ENCODE data around the gene KLC3. TPM values are rescaled to one million over a fixed set of nuclear protein-coding genes. Genes with fewer than 3 reads are reported as not detected.
A peak's percentile ranks its signal among the peaks of the same experiment; 100 is the strongest.

The KLC3 gene
- total and polyA plus RNA-seq, 5 donors from 2014 or later: 0.54 TPM; not detected in 4

DNA sequence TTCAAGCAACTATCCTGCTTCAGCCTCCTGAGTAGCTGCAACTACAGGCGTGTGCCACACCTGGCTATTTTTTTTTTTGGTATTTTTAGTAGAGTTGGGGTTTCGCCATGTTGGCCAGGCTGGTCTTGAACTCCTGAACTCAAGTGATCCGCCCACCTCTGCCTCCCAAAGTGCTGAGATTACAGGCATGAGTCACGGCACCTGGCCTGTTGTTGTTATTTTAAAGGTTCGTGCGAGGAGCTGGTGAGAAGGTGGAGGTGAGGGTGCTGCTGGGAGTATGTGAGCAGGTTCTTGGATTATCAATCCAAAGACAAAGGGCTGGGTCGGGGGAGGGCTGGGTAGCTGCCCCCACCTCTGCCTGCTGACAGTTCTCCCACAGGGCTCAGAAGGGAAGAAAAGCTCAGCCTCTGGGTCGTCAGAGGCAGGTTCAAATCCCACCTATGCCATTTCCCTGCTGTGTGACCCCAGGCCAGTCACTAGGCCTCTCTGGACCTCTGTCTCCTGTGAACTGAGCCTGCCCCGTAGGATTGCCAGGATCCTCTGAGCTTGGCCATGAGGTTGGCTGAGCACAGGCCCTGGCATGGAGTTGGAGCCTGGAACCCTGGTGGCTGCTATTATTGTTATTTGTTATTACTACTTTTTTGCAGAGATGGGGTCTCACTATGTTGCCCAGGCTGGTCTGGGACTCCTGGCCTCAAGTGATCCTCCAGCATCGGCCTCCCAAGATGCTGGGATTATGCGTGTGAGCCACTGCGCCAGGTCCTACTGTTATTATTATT lies 19.4 kb upstream of the KLC3 start:
- ATAC-seq (ENCODE audit: low read depth in 2 of 2): no peak
- Mint-ChIP-seq H3K36me3 (no peaks in the 10 kb centered on the region), H3K4me3 (no peak overlapping the region), H3K27ac (no peak overlapping the region), H3K9me3 (peaks cover 0 to 1% (median 0%) of the 10 kb centered on the region in 7 donors), H3K4me1 (peaks cover 0 to under 1% (median 0%) of the 10 kb centered on the region in 4 donors), H3K27me3 (peaks cover 41% of the 10 kb centered on the region)
- Histone ChIP-seq H3K9me3 (ENCODE audit: control insufficient read depth in 2 of 2, low read length in 2 of 2) (no peaks in the 10 kb centered on the region), H3K27ac (ENCODE audit: insufficient read depth, low read length, poor library complexity, severe bottlenecking) (no peak overlapping the region), H3K4me3 (ENCODE audit: low read depth, low read length) (no peak overlapping the region), H3K4me1 (ENCODE audit: control insufficient read depth, insufficient read depth, low read length, poor library complexity, severe bottlenecking) (no peaks in the 10 kb centered on the region), H3K36me3 (ENCODE audit: control insufficient read depth, insufficient read depth, low read length) (no peaks in the 10 kb centered on the region), H3K27me3 (ENCODE audit: control insufficient read depth, insufficient read depth, low read length) (peaks cover 5% of the 10 kb centered on the region)
- no peak for DNase-seq

DNA sequence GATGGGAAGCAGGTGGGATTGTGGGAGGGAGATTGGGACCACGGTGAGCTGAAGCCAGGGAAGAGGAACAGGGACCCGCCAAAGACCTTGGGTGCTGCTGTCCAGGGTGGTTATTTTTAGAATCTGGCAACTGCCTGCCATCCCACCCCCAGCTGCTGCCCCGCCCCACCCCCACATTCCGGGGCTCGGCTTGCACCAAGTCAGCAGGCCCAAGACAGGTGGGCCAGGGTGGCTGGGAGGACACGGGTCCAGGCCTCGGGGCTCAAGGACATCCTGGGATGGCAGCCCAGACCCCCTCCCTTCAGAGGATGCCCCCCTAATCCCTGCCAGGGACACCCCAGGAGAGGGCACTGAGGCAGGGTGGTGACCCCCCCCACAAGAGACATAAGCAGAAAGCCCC lies 18.7 kb upstream of the KLC3 start:
- DNase-seq: no peak
- H3K9me3 Mint-ChIP-seq: peaks cover 0 to 1% (median 0%) of the 10 kb centered on the region in 7 donors
- Histone ChIP-seq H3K27ac (ENCODE audit: insufficient read depth, low read length, poor library complexity, severe bottlenecking) (no peak overlapping the region), H3K27me3 (ENCODE audit: control insufficient read depth, insufficient read depth, low read length) (peaks cover 5% of the 10 kb centered on the region), H3K9me3 (ENCODE audit: control insufficient read depth in 2 of 2, low read length in 2 of 2) (no peaks in the 10 kb centered on the region), H3K36me3 (ENCODE audit: control insufficient read depth, insufficient read depth, low read length) (no peaks in the 10 kb centered on the region), H3K4me3 (ENCODE audit: low read depth, low read length) (no peak overlapping the region), H3K4me1 (ENCODE audit: control insufficient read depth, insufficient read depth, low read length, poor library complexity, severe bottlenecking) (no peaks in the 10 kb centered on the region)
- no peak overlapping the region for H3K4me3 Mint-ChIP-seq
- H3K27ac Mint-ChIP-seq: peak overlapping the region in 1 of 3 donors; percentile 67
- H3K27me3 Mint-ChIP-seq: peaks cover 48% of the 10 kb centered on the region
- no peaks in the 10 kb centered on the region for H3K36me3 Mint-ChIP-seq
- peaks cover 0 to 3% (median 0%) of the 10 kb centered on the region in 4 donors for H3K4me1 Mint-ChIP-seq
- ATAC-seq (ENCODE audit: low read depth in 2 of 2): no peak

DNA sequence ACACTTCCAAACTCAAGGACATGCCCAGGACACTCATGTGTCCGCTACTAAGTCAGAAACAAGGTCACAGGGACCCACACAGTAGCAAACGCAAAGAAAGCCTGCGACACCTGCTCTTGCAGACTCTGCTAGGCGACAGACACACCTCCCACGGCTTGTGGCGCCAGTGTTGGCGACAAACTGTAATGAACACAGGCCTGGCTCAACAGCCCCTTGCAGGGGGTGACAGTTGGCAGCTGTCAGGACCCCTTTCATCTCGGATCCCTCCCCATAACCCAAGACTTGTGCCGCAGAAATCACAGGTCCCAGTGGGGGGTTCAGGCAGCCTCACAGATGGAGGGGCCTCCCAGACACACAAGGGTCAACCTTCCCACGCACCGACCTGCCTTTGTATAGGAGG lies 18.2 kb upstream of the KLC3 start:
- H3K4me3 Mint-ChIP-seq: no peak overlapping the region
- DNase-seq (no peak), ATAC-seq (ENCODE audit: low read depth in 2 of 2) (no peak)
- H3K27me3 ChIP-seq (ENCODE audit: control insufficient read depth, insufficient read depth, low read length): peaks cover 5% of the 10 kb centered on the region
- no peaks in the 10 kb centered on the region for H3K36me3 Mint-ChIP-seq
- peaks cover 0 to 3% (median 0%) of the 10 kb centered on the region in 4 donors for H3K4me1 Mint-ChIP-seq
- peak overlapping the region in 1 of 3 donors; percentile 67 for H3K27ac Mint-ChIP-seq
- H3K36me3 ChIP-seq (ENCODE audit: control insufficient read depth, insufficient read depth, low read length): no peaks in the 10 kb centered on the region
- H3K27me3 Mint-ChIP-seq: peaks cover 51% of the 10 kb centered on the region
- no peak overlapping the region for H3K27ac ChIP-seq (ENCODE audit: insufficient read depth, low read length, poor library complexity, severe bottlenecking)
- H3K9me3 Mint-ChIP-seq: peaks cover 0 to 1% (median 0%) of the 10 kb centered on the region in 7 donors
- H3K4me3 ChIP-seq (ENCODE audit: low read depth, low read length): no peak overlapping the region
- H3K4me1 ChIP-seq (ENCODE audit: control insufficient read depth, insufficient read depth, low read length, poor library complexity, severe bottlenecking): no peaks in the 10 kb centered on the region
- H3K9me3 ChIP-seq (ENCODE audit: control insufficient read depth in 2 of 2, low read length in 2 of 2): no peaks in the 10 kb centered on the region

DNA sequence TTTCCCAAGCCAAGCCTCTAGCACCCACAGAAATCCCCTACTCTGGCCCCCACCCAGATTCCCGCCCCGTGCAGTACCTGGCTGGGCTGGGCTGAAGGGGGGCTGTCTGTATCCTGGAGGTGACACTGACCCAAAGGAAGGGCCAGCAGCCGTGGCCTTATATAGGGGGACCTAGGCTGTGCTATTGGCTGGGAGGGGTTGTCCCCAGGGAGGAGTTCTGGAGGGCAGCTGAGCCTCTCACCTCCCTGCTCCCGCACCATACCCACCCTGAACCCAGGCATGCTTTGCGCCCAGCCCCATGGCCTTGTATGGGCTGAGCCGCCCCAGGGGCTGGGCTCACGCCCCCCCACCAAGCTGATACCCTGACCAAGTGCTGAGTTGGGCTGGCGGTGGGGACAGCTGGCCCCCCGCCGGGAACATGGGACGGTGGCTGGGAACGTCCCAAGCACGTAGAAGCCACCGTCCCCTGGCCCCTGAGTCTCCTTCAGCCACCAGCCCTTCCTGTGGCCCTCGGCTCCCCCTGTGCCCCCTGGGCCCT lies 17.7 kb upstream of the KLC3 start, which contains the start of gene CKM:
Gene CKM (minus strand): TSS at position 132 of the 538 bp plus-strand sequence. CDS start 3,162 bp downstream, outside the sequence.
- H3K36me3 Mint-ChIP-seq: no peaks in the 10 kb centered on the region
- peaks cover 0 to 1% (median 0%) of the 10 kb centered on the region in 7 donors for H3K9me3 Mint-ChIP-seq
- ATAC-seq (ENCODE audit: low read depth in 2 of 2): no peak
- Histone ChIP-seq H3K27ac (ENCODE audit: insufficient read depth, low read length, poor library complexity, severe bottlenecking) (no peak within 1 kb of the TSS), H3K9me3 (ENCODE audit: control insufficient read depth in 2 of 2, low read length in 2 of 2) (no peaks in the 10 kb centered on the region), H3K4me3 (ENCODE audit: low read depth, low read length) (no peak within 1 kb of the TSS), H3K36me3 (ENCODE audit: control insufficient read depth, insufficient read depth, low read length) (no peaks in the 10 kb centered on the region), H3K27me3 (ENCODE audit: control insufficient read depth, insufficient read depth, low read length) (peaks cover 5% of the 10 kb centered on the region), H3K4me1 (ENCODE audit: control insufficient read depth, insufficient read depth, low read length, poor library complexity, severe bottlenecking) (no peaks in the 10 kb centered on the region)
- no peak for DNase-seq
- H3K27me3 Mint-ChIP-seq: peaks cover 46% of the 10 kb centered on the region
- peaks cover 0 to 3% (median 0%) of the 10 kb centered on the region in 4 donors for H3K4me1 Mint-ChIP-seq
- H3K4me3 Mint-ChIP-seq: no peak within 1 kb of the TSS
- peak within 1 kb of the TSS in 1 of 3 donors; percentile 67 for H3K27ac Mint-ChIP-seq

DNA sequence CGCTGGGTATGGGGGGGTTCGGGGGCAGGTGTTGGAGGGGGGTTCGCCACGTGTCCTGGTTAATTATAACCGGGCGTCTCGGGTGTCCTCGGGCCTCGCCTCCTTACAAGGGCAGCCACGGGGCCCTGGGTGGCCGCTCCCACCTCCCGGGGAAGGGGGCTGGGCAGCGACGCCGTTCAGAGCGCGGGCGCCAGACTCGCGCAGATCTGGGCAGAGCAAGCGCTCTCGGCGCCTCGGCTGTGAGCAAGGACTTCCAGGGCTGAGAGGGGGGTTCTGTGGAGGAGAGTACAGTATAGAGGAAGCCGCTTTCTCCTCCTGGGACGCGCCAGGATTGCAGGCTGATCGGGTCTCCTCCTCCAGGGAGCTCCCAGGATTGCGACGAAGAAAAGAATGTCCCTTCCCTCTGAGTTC lies 16.9 kb upstream of the KLC3 start:
- Mint-ChIP-seq H3K4me1 (peaks cover 0 to 3% (median 0%) of the 10 kb centered on the region in 4 donors), H3K27me3 (peaks cover 41% of the 10 kb centered on the region), H3K36me3 (no peaks in the 10 kb centered on the region), H3K27ac (no peak overlapping the region), H3K4me3 (no peak overlapping the region), H3K9me3 (peaks cover 0 to 1% (median 0%) of the 10 kb centered on the region in 7 donors)
- Histone ChIP-seq H3K4me3 (ENCODE audit: low read depth, low read length) (no peak overlapping the region), H3K4me1 (ENCODE audit: control insufficient read depth, insufficient read depth, low read length, poor library complexity, severe bottlenecking) (no peaks in the 10 kb centered on the region), H3K27ac (ENCODE audit: insufficient read depth, low read length, poor library complexity, severe bottlenecking) (no peak overlapping the region), H3K9me3 (ENCODE audit: control insufficient read depth in 2 of 2, low read length in 2 of 2) (no peaks in the 10 kb centered on the region), H3K27me3 (ENCODE audit: control insufficient read depth, insufficient read depth, low read length) (peaks cover 5% of the 10 kb centered on the region), H3K36me3 (ENCODE audit: control insufficient read depth, insufficient read depth, low read length) (no peaks in the 10 kb centered on the region)
- DNase-seq: no peak
- no peak for ATAC-seq (ENCODE audit: low read depth in 2 of 2)

DNA sequence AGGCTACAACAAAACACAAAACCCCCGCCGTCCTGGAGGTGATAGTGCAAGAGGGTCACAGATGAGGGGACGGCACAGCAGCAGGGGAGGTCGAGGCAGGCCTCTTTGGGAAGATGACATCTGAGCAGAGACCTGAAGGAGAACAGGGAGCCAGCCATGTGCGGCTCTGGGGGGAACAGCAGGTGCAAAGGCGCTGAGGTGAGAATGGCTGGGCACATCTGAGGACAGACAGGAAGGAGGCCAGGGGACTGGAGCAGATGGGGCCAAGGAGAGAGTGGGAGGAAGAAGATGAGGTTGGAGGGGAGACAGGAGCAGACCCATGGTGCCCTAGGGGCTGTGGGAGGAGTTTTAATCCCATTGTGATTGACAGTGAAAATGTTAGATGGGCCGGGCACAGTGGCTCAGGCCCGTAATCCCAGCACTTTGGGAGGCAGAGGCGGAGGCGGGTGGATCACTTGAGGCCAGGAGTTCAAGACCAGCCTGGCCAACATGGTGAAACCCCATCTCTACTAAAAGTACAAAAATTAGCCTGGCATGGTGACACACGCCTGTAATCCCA lies 16.1 kb upstream of the KLC3 start:
- Mint-ChIP-seq H3K9me3 (peaks cover 0 to 1% (median 0%) of the 10 kb centered on the region in 7 donors), H3K27ac (no peak overlapping the region), H3K4me3 (no peak overlapping the region), H3K36me3 (no peaks in the 10 kb centered on the region), H3K4me1 (peaks cover 0 to 3% (median 0%) of the 10 kb centered on the region in 4 donors), H3K27me3 (peaks cover 41% of the 10 kb centered on the region)
- Histone ChIP-seq H3K36me3 (ENCODE audit: control insufficient read depth, insufficient read depth, low read length) (no peaks in the 10 kb centered on the region), H3K27ac (ENCODE audit: insufficient read depth, low read length, poor library complexity, severe bottlenecking) (no peak overlapping the region), H3K4me1 (ENCODE audit: control insufficient read depth, insufficient read depth, low read length, poor library complexity, severe bottlenecking) (no peaks in the 10 kb centered on the region), H3K9me3 (ENCODE audit: control insufficient read depth in 2 of 2, low read length in 2 of 2) (no peaks in the 10 kb centered on the region), H3K4me3 (ENCODE audit: low read depth, low read length) (no peak overlapping the region), H3K27me3 (ENCODE audit: control insufficient read depth, insufficient read depth, low read length) (peaks cover 5% of the 10 kb centered on the region)
- DNase-seq (no peak), ATAC-seq (ENCODE audit: low read depth in 2 of 2) (no peak)

DNA sequence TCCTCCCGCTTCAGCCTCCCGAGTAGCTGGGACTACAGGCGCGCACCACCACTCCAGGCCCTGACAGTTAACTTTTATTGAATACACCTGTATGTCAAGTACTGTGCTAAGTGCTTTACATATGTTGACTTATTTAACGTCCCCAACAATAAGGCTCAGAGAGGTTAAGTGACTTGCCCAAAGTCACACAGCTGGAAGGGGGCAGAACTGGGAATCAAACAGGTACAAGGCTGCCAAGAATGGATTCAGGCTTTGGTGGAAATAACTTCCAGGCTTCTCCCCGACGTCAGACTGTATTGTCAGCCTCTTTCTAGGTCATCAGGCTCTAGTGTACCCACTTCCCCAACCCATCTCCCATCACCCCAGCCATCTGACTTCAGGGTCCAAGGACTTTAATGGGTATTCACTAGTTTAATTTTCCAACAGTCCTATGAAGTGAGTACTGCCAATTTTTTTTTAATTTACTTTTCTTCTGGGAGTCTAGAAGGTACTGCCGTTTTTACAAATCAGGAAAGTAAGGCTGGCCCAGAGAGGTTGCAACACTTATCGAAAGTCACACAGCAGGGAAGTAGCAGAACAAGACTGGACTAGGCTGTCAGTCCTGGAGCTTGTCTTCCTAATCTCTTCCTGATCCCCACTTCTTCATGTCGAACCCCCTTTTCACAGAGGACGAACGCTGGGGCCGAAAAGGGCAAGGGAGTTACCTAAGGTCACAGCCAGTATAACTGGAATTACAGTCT lies 13.0 kb upstream of the KLC3 start:
- H3K4me3 Mint-ChIP-seq: no peak overlapping the region
- peak overlapping the region in 1 of 3 donors; percentile 71 for H3K27ac Mint-ChIP-seq
- H3K27me3 ChIP-seq (ENCODE audit: control insufficient read depth, insufficient read depth, low read length): peaks cover 5% of the 10 kb centered on the region
- DNase-seq (no peak), ATAC-seq (ENCODE audit: low read depth in 2 of 2) (no peak)
- no peak overlapping the region for H3K4me3 ChIP-seq (ENCODE audit: low read depth, low read length)
- H3K9me3 ChIP-seq (ENCODE audit: control insufficient read depth in 2 of 2, low read length in 2 of 2): no peaks in the 10 kb centered on the region
- H3K4me1 Mint-ChIP-seq: peaks cover 0 to 3% (median 0%) of the 10 kb centered on the region in 4 donors
- H3K9me3 Mint-ChIP-seq: no peaks in the 10 kb centered on the region
- peaks cover 25% of the 10 kb centered on the region for H3K27me3 Mint-ChIP-seq
- H3K4me1 ChIP-seq (ENCODE audit: control insufficient read depth, insufficient read depth, low read length, poor library complexity, severe bottlenecking): no peaks in the 10 kb centered on the region
- no peaks in the 10 kb centered on the region for H3K36me3 Mint-ChIP-seq
- H3K27ac ChIP-seq (ENCODE audit: insufficient read depth, low read length, poor library complexity, severe bottlenecking): no peak overlapping the region
- H3K36me3 ChIP-seq (ENCODE audit: control insufficient read depth, insufficient read depth, low read length): no peaks in the 10 kb centered on the region

Measured in CD4-positive, CD25-positive, alpha-beta regulatory T cell (primary cell).